Keratinocyte (primary cell): ENCODE results near the gene CAMKMT.

ENCODE experiments used
- EZH2 ChIP-seq: IDR thresholded peaks from one replicate; pipeline ENCODE4 v1.6.1; 2012; ENCODE audit warnings: inconsistent platforms, mild to moderate bottlenecking, low read length, moderate library complexity
- TF ChIP-seq, protein P1 (sequence below), 3 experiments: IDR thresholded peaks in 1 of 3; conservative IDR thresholded peaks in 1 of 3; optimal IDR thresholded peaks in 1 of 3; 2 replicates in 2 of 3; 3 replicates in 1 of 3; pipeline versions ENCODE3 to v1.5.1; 2011; ENCODE audit warnings: low read length in 3 of 3, mild to moderate bottlenecking in 3 of 3, moderate library complexity in 2 of 3, control low read depth in 1 of 3, inconsistent platforms in 1 of 3; ENCODE audit not compliant: insufficient read depth in 2 of 3; ENCODE audit errors: extremely low read depth in 1 of 3

DNA sequence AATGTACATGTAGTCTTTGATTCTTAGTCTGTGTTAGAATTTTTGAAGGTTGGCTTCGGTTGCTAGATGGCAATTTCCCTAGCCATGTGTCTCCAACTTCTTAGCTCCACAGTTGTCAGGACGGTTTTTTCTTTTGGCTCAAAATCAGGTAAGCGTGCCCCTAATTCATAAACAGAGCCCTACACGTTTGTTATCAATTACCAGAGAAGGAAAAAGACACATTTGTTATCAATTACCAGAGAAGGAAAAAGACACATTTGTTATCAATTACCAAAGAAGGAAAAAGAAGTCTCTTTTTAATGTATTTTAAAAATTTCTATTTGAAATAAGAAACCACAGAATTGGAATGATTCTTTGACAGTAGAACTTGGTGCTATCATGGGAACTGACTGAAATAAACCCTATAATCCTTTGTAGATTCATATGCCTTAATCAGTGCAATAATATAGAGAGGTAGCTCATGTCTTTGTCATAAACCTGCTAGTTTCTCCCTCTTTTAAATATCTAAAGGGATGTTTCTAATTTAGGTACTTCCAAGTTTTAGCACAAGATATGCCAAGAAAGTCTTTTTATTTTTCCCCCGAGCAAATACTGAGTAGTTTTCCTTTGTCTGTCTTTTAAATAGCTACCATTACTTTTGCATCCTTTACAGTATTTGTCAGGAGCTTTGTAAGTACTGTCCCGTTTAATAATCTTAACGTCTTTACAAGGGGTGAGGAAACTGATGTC lies 35.9 kb downstream of the CAMKMT start:
- TF ChIP-seq, protein P1, sequence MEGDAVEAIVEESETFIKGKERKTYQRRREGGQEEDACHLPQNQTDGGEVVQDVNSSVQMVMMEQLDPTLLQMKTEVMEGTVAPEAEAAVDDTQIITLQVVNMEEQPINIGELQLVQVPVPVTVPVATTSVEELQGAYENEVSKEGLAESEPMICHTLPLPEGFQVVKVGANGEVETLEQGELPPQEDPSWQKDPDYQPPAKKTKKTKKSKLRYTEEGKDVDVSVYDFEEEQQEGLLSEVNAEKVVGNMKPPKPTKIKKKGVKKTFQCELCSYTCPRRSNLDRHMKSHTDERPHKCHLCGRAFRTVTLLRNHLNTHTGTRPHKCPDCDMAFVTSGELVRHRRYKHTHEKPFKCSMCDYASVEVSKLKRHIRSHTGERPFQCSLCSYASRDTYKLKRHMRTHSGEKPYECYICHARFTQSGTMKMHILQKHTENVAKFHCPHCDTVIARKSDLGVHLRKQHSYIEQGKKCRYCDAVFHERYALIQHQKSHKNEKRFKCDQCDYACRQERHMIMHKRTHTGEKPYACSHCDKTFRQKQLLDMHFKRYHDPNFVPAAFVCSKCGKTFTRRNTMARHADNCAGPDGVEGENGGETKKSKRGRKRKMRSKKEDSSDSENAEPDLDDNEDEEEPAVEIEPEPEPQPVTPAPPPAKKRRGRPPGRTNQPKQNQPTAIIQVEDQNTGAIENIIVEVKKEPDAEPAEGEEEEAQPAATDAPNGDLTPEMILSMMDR (optimal IDR thresholded peaks at IDR 0.05 in 1 of 3, IDR thresholded peaks at IDR 0.05 in 1 of 3, conservative IDR thresholded peaks at IDR 0.05 in 1 of 3; ENCODE audit: extremely low read depth in 1 of 3, insufficient read depth in 2 of 3, low read length in 3 of 3) = no peak
- no peak for TF ChIP-seq EZH2
